SU-DHL-6 (cell line): ENCODE results near the gene LTBP4.

ENCODE experiments used
- CTCF ChIP-seq: fragments of 200-600 bp; sonication (generic); IDR thresholded peaks from one replicate; pipeline ENCODE4 v1.5.1; 2017; ENCODE audit warnings: antibody characterized with exemption, mild to moderate bottlenecking, low read length, moderate library complexity; ENCODE audit not compliant: insufficient read depth, poor library complexity, severe bottlenecking
- EZH2phosphoT487 ChIP-seq: fragments of 200-600 bp; sonication (generic), shearing (Covaris generic); conservative IDR thresholded peaks from 2 replicates; pipeline ENCODE4 v1.6.1; 2018; ENCODE audit warnings: mild to moderate bottlenecking, antibody characterized with exemption, low read length, moderate library complexity, mixed read lengths

- TF ChIP-seq CTCF: no peak
- no peak for TF ChIP-seq EZH2phosphoT487
These were observed 12.8 kb downstream of the LTBP4 start for GRCh38 chr19:40613690-40614621.
